ENCODE data around the gene BLM. TPM values are rescaled to one million over a fixed set of nuclear protein-coding genes. Genes with fewer than 3 reads are reported as not detected.

The BLM gene
- total RNA-seq, 4 donors from 2014 or later = 1.7 to 13.2 (median 4.2) TPM

- no peak for DNase-seq (ENCODE audit: low spot score)
- ATAC-seq (ENCODE audit: low FRiP score) = no peak
- no peak for TF ChIP-seq CTCF (IDR thresholded peaks at IDR 0.05)
These were observed 109.8 kb downstream of the BLM start for GRCh38 chr15:90826886-90827435.

DNA sequence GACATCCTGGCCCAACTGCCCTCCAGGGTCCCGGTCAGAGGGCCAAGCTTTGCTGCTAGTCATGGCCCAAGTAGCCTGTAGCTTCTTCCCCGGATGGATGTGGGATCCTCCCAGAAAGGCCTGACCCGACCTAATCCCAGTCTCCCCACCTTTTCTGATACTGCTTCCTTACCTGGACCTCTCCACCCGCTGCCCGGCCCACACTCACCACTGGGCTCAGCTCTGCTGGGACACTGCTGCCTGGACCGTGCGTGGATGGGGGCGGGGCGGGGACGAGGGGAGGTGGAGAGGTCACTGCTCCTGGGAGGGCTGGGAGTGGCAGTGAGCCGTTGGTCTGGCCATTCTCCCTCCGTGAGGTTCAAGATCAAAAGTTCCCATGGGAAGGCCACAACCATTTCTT, 111.0 kb downstream of the BLM start:
- TF ChIP-seq CTCF (IDR thresholded peaks at IDR 0.05) = no peak
- no peak for ATAC-seq (ENCODE audit: low FRiP score)
- DNase-seq (ENCODE audit: low spot score) = no peak

GRCh38 chr15:90829126-90829525, 112.0 kb downstream of the BLM start:
- no peak for DNase-seq (ENCODE audit: low spot score)
- no peak for TF ChIP-seq CTCF (IDR thresholded peaks at IDR 0.05)
- no peak for ATAC-seq (ENCODE audit: low FRiP score)

GRCh38 chr15:90829942-90830440, 112.8 kb downstream of the BLM start:
- DNase-seq (ENCODE audit: low spot score) (no peak), ATAC-seq (ENCODE audit: low FRiP score) (peak; percentile 55)
- TF ChIP-seq CTCF (IDR thresholded peaks at IDR 0.05) = no peak

GRCh38 chr15:90834626-90835025, 117.5 kb downstream of the BLM start:
- no peak for ATAC-seq (ENCODE audit: low FRiP score)
- DNase-seq (ENCODE audit: low spot score) = no peak
- TF ChIP-seq CTCF (IDR thresholded peaks at IDR 0.05) = no peak

- peak; percentile 52 for ATAC-seq (ENCODE audit: low FRiP score)
- TF ChIP-seq CTCF (IDR thresholded peaks at IDR 0.05) = no peak
- DNase-seq (ENCODE audit: low spot score) = no peak
These were observed 119.2 kb downstream of the BLM start for GRCh38 chr15:90836296-90836871.

GRCh38 chr15:90837094-90837493, 119.9 kb downstream of the BLM start:
- TF ChIP-seq CTCF (IDR thresholded peaks at IDR 0.05) = no peak
- ATAC-seq (ENCODE audit: low FRiP score) = no peak
- DNase-seq (ENCODE audit: low spot score) = no peak

All from omental fat pad (tissue), 4 donors.